ENCODE results near the gene SDHA.

The SDHA gene

GRCh38 chr5:217494-218456, at the start of gene SDHA, which contains the start of gene CCDC127:
Gene SDHA, plus strand, starts transcription at chr5:218320. Its CDS starts 36 bp downstream, at chr5:218356.
Gene CCDC127, minus strand, starts transcription at chr5:218153. Its CDS starts 1,304 bp downstream, at chr5:216849.
- DNase-seq (ENCODE audit: low spot score): peak; percentile 88

GRCh38 chr5:169071-169727, 48.9 kb upstream of the SDHA start:
- no peak for DNase-seq (ENCODE audit: low spot score)

- no peak for DNase-seq (ENCODE audit: low spot score)
Measured at GRCh38 chr5:169728-170094, 48.4 kb upstream of the SDHA start.

GRCh38 chr5:170971-171800, 46.9 kb upstream of the SDHA start:
- no peak for DNase-seq (ENCODE audit: low spot score)

GRCh38 chr5:171801-172331, 46.3 kb upstream of the SDHA start:
- no peak for DNase-seq (ENCODE audit: low spot score)

- no peak for DNase-seq (ENCODE audit: low spot score)
Measured at GRCh38 chr5:172421-172820, 45.7 kb upstream of the SDHA start.

- DNase-seq (ENCODE audit: low spot score): no peak
Measured at GRCh38 chr5:172841-173251, 45.3 kb upstream of the SDHA start.

- DNase-seq (ENCODE audit: low spot score): no peak
Measured at GRCh38 chr5:173392-174290, 44.5 kb upstream of the SDHA start.

GRCh38 chr5:174291-174600, 43.9 kb upstream of the SDHA start:
- DNase-seq (ENCODE audit: low spot score): no peak

- DNase-seq (ENCODE audit: low spot score): no peak
Measured at GRCh38 chr5:174876-175465, 43.1 kb upstream of the SDHA start.

- DNase-seq (ENCODE audit: low spot score): no peak
Measured at GRCh38 chr5:176296-176823, 41.8 kb upstream of the SDHA start.

- no peak for DNase-seq (ENCODE audit: low spot score)
Measured at GRCh38 chr5:178110-178509, 40.0 kb upstream of the SDHA start.

GRCh38 chr5:179401-179800, 38.7 kb upstream of the SDHA start:
- no peak for DNase-seq (ENCODE audit: low spot score)

- DNase-seq (ENCODE audit: low spot score): no peak
Measured at GRCh38 chr5:180286-180918, 37.7 kb upstream of the SDHA start.

- DNase-seq (ENCODE audit: low spot score): no peak
Measured at GRCh38 chr5:181160-181559, 37.0 kb upstream of the SDHA start.

GRCh38 chr5:181566-181965, 36.6 kb upstream of the SDHA start:
- DNase-seq (ENCODE audit: low spot score): no peak

- DNase-seq (ENCODE audit: low spot score): no peak
Measured at GRCh38 chr5:182126-182525, 36.0 kb upstream of the SDHA start.

- DNase-seq (ENCODE audit: low spot score): no peak
Measured at GRCh38 chr5:184471-184870, 33.6 kb upstream of the SDHA start.

- no peak for DNase-seq (ENCODE audit: low spot score)
Measured at GRCh38 chr5:185095-186070, 32.7 kb upstream of the SDHA start.

Measured in cerebellar cortex (tissue), 1 donor.